ENCODE measurements around the gene IGF2. TPM values are rescaled to one million over a fixed set of nuclear protein-coding genes. Genes with fewer than 3 reads are reported as not detected.

Gene IGF2
- total and polyA plus RNA-seq, 2 donors (not counting 1 experiment from before 2014, with no cell fraction given) = not detected

DNA sequence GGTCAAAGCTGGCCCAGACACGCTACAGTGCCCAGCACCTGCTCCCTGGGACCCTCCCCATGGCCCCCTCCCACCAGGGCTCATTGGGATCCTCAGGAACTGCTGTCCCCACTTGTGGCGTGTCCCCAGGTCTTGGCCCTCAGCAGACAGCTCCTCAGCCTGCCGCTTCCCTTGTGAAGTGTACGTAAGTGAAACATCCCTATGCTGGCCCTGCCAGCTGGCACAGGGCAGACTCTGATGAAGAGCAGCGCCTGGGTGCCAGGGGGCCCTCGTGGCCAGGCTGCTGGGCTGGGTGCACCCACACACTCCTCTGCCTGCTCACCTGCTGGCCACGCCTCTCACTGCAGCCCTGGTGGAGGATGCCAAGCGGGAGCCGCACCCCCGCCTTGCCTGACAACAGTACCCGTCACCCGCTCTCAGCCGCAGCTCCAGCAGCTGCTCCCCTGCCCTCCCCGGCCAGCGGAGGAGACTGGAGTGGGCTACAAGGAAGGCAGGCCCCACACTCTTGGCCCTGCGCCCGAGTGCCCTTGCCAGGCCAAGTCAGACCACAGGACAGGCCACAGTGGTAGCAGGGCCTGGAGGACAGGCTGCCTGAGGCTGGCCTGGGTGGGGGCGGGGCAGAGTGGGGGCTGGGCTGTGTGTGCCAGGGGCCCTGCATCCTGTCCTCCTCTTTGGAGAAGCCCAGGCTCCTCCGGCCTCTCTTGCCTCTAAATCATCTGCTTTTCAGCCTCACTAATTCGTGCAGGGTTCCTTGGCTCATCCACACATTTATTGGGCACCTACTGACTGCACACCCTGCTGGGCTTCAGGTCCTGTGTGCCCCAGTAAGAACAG lies 39.5 kb downstream of the IGF2 start:
- no peaks in the 10 kb centered on the region for H3K4me1 Mint-ChIP-seq
- TF ChIP-seq EZH2 (IDR thresholded peaks at IDR 0.05; ENCODE audit: borderline replicate concordance, insufficient read depth, low read depth, low read length, poor library complexity, severe bottlenecking) = no peak
- TF ChIP-seq, protein P1, sequence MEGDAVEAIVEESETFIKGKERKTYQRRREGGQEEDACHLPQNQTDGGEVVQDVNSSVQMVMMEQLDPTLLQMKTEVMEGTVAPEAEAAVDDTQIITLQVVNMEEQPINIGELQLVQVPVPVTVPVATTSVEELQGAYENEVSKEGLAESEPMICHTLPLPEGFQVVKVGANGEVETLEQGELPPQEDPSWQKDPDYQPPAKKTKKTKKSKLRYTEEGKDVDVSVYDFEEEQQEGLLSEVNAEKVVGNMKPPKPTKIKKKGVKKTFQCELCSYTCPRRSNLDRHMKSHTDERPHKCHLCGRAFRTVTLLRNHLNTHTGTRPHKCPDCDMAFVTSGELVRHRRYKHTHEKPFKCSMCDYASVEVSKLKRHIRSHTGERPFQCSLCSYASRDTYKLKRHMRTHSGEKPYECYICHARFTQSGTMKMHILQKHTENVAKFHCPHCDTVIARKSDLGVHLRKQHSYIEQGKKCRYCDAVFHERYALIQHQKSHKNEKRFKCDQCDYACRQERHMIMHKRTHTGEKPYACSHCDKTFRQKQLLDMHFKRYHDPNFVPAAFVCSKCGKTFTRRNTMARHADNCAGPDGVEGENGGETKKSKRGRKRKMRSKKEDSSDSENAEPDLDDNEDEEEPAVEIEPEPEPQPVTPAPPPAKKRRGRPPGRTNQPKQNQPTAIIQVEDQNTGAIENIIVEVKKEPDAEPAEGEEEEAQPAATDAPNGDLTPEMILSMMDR (IDR thresholded peaks at IDR 0.05) = no peak
- H3K27me3 ChIP-seq (replicated peaks in 1 of 4; ENCODE audit: control extremely low read depth in 1 of 4, control insufficient read depth in 3 of 4, insufficient read depth in 4 of 4, low read length in 3 of 4) = peaks cover 0 to 5% (median under 1%) of the 10 kb centered on the region in 4 experiments
- H3K4me1 ChIP-seq (ENCODE audit: control insufficient read depth in 2 of 2, insufficient read depth in 2 of 2, low read length in 2 of 2) = no peaks in the 10 kb centered on the region
- no peak overlapping the region for H3K9ac ChIP-seq (ENCODE audit: low read length)
- intact Hi-C loops (cut with micrococcal nuclease) = no loop called here
- no peaks in the 10 kb centered on the region for H3K79me2 ChIP-seq (ENCODE audit: control insufficient read depth, insufficient read depth, low read length)
- no peak overlapping the region for H3K27ac ChIP-seq (ENCODE audit: low read length in 2 of 2)
- DNase-seq (no peak), ATAC-seq (ENCODE audit: low read depth) (no peak)
- H3K27ac Mint-ChIP-seq = no peak overlapping the region
- no peak overlapping the region for H3K4me3 ChIP-seq (ENCODE audit: control extremely low read depth in 1 of 5, extremely low read depth in 1 of 5, insufficient read depth in 1 of 5, low read depth in 2 of 5, low read length in 4 of 5)
- ChIA-PET CTCF (interaction anchor here (1.3 kb wide), 1 partner anchor 53 kb away, joined by 3 read pairs; no protein-coding TSS in a partner anchor), POLR2A (no interaction called here)
- H3K36me3 ChIP-seq (replicated peaks in 1 of 2; ENCODE audit: control extremely low read depth in 1 of 2, control insufficient read depth in 1 of 2, extremely low read depth in 1 of 2, insufficient read depth in 2 of 2, low read length in 1 of 2) = no peaks in the 10 kb centered on the region
- H3K9me3 Mint-ChIP-seq (ENCODE audit: insufficient read depth) = no peaks in the 10 kb centered on the region
- no peaks in the 10 kb centered on the region for H4K20me1 ChIP-seq (ENCODE audit: control insufficient read depth, insufficient read depth, low read length, poor library complexity, severe bottlenecking)
- no peak overlapping the region for H3K4me3 Mint-ChIP-seq
- no peak overlapping the region for H3K4me2 ChIP-seq (replicated peaks; ENCODE audit: low read depth, low read length, poor library complexity, severe bottlenecking)
- no peaks in the 10 kb centered on the region for H3K9me3 ChIP-seq (ENCODE audit: control extremely low read depth in 1 of 3, control insufficient read depth in 2 of 3, insufficient read depth in 1 of 3, low read length in 2 of 3)
- WGBS (ENCODE audit: insufficient coverage) = 80% methylated on average over 20 of the region's 20 CpGs
- no peak overlapping the region for H2AFZ ChIP-seq (ENCODE audit: insufficient read depth, low read depth, low read length, poor library complexity, severe bottlenecking)
- H3K27me3 Mint-ChIP-seq = peaks cover 21% of the 10 kb centered on the region

All from B cell (primary cell).